ACHN (cell line): ENCODE data around the gene MSANTD2.

Experiments used
- DNase-seq: peaks from one replicate; pipeline ENCODE4 v3.0.0-alpha.2; 2015
- in situ Hi-C: cut with HindIII; loops from 2 replicates; pipeline ENCODE4 v1.10.0; 2017; ENCODE audit warnings: low sequenced_read_pairs, low pct_ligation_motif_present, low pct_unique_long_range_greater_than_20kb

Gene MSANTD2

GRCh38 chr11:124746621-124747243 lies 53.5 kb downstream of the MSANTD2 start:
- in situ Hi-C loops = no loop called here

GRCh38 chr11:124745835-124746620 lies 54.2 kb downstream of the MSANTD2 start:
- peak; percentile 38 for DNase-seq

More at GRCh38 chr11:124746621-124747243, 53.5 kb downstream of the MSANTD2 start:
- peak; percentile 87 for DNase-seq

GRCh38 chr11:124745270-124745834 lies 54.9 kb downstream of the MSANTD2 start:
- DNase-seq = no peak
- in situ Hi-C loops = no loop called here

More at GRCh38 chr11:124745835-124746620, 54.2 kb downstream of the MSANTD2 start:
- in situ Hi-C loops = no loop called here

- in situ Hi-C loops = no loop called here
- DNase-seq = no peak
Measured at GRCh38 chr11:124743050-124743449, 57.2 kb downstream of the MSANTD2 start.

- DNase-seq = no peak
- in situ Hi-C loops = no loop called here
Measured at GRCh38 chr11:124742555-124742954, 57.7 kb downstream of the MSANTD2 start.

- DNase-seq = peak; percentile 25
- in situ Hi-C loops = no loop called here
Measured at GRCh38 chr11:124740277-124740882, 59.8 kb downstream of the MSANTD2 start.

GRCh38 chr11:124739479-124740276 lies 60.5 kb downstream of the MSANTD2 start, which contains the start of gene NRGN:
Gene NRGN (plus strand): TSS chr11:124739942. CDS start chr11:124740085, 143 bp downstream.
- DNase-seq = peak; percentile 90
- in situ Hi-C loops = no loop called here

GRCh38 chr11:124738713-124739478 lies 61.3 kb downstream of the MSANTD2 start:
- in situ Hi-C loops = no loop called here

GRCh38 chr11:124737638-124738305 lies 62.4 kb downstream of the MSANTD2 start:
- in situ Hi-C loops = no loop called here

More at GRCh38 chr11:124738713-124739478, 61.3 kb downstream of the MSANTD2 start:
- DNase-seq = no peak

GRCh38 chr11:124736736-124737135 lies 63.5 kb downstream of the MSANTD2 start:
- in situ Hi-C loops = no loop called here
- no peak for DNase-seq

More at GRCh38 chr11:124737638-124738305, 62.4 kb downstream of the MSANTD2 start:
- no peak for DNase-seq

GRCh38 chr11:124732230-124732629 lies 68.0 kb downstream of the MSANTD2 start:
- in situ Hi-C loops = no loop called here
- no peak for DNase-seq

GRCh38 chr11:124729571-124729970 lies 70.6 kb downstream of the MSANTD2 start:
- in situ Hi-C loops = no loop called here
- no peak for DNase-seq

- no peak for DNase-seq
- in situ Hi-C loops = no loop called here
Measured at GRCh38 chr11:124728134-124728533, 72.1 kb downstream of the MSANTD2 start.

- no peak for DNase-seq
- in situ Hi-C loops = no loop called here
Measured at GRCh38 chr11:124727474-124727873, 72.7 kb downstream of the MSANTD2 start.

- in situ Hi-C loops = no loop called here
- DNase-seq = no peak
Measured at GRCh38 chr11:124725719-124726105, 74.5 kb downstream of the MSANTD2 start.

GRCh38 chr11:124724979-124725718 lies 75.1 kb downstream of the MSANTD2 start:
- DNase-seq = no peak
- in situ Hi-C loops = no loop called here
